RKO (cell line): Measurements from ENCODE around the gene ZDHHC4.
"Not testable (repeated sequence)": the region's sequence is repeated elsewhere in the genome, so short reads cannot be mapped to it uniquely, and the experiment has no call there.

ENCODE experiments used
- DNase-seq: peaks from one replicate; pipeline ENCODE4 v3.0.0-alpha.2; 2016; ENCODE audit warnings: low spot score

The ZDHHC4 gene

DNA sequence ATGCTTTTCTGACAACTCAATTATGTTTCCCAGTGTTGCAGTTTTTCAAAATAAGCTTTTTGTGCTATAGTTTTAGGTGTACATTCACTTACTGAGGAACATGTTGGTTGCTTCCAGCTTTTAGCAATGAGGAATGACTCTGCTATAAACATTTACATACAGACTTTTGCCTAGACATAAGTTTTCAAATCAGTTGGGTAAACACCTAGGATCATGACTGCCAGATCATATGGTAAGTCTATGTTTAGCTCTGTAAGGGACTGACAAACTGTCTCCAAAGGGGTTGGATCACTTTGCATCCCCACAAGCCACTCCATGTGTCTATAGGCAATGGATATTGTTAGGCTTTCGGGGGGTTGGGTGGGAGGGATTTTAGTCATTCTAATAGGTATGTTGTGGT, 15.1 kb upstream of the ZDHHC4 start:
- DNase-seq, result no peak

DNA sequence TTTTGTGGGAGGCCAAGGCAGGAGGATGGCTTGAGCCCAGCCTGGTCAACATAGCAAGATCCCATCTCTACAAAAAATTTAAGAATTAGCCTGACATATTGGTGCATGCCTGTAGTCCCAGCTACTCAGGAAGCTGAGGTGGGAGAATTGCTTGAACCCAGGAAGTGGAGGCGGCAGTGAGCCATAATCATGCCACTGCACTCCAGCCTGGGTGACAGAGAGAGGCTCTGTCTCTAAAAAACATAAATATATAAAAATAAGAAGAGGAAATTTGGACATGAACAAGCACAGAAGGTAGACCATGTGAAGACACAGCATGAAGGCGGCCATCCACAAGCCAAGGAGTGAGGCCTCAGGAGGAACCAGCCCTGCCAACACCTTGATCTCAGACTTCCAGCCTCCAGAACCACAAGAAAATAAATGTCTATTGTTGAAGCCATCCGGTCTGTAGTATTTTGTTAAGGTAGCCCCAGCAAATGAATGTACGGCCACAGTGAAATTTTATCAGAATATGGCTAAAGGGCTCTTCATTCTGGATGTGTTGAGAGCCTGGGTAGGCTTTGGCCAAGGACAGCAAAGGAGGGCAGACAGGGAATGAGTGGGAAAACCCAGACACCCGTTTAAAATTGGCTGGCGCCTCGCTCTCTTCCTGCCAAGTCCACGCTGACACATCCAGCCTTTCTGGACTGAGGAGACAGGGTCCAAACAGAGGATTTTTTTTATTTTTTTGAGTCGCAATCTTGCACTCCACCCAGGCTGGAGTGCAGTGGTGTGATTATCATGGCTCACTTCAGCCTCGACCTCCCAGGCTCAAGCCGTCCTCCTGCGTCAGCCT, 13.1 kb upstream of the ZDHHC4 start:
- no peak for DNase-seq

DNA sequence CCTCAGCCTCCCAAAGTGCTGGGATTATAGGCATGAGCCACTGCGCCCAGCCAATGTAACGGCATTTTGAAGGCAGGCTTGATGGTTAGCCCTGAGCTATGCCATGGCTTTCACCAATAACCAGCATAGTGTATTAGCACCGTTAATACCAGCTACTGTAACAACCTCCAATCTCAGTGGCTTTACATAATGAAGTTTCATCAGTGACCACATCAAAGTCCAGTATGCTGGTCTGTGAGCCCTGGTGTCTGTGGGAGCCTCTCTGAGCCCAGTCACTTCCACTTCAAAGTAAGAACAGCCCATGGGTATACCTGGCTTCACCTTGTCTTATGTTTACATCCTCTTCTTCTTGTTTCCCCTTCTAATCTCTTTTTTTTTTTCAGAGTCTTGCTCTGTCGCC, 11.6 kb upstream of the ZDHHC4 start:
- no peak for DNase-seq

DNA sequence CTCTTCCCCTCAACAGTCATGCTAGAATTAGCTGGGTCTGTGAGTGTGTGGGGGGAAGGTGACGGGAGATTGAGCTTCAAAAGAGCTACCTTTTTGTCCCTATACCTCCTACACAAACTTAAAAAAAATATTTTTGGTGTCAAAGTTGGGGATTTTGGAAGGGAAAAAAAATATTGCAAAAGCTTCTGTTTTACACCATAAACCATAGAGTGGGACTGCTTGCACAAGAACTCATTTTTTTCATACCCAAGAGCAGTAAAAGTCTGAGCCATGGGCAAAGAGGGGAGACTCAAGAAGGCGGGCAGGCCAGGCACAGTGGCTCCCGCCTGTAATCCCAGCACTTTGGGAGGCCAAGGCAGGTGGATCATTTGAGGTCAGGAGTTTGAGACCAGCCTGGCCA, 9.4 kb upstream of the ZDHHC4 start:
- DNase-seq, result no peak

DNA sequence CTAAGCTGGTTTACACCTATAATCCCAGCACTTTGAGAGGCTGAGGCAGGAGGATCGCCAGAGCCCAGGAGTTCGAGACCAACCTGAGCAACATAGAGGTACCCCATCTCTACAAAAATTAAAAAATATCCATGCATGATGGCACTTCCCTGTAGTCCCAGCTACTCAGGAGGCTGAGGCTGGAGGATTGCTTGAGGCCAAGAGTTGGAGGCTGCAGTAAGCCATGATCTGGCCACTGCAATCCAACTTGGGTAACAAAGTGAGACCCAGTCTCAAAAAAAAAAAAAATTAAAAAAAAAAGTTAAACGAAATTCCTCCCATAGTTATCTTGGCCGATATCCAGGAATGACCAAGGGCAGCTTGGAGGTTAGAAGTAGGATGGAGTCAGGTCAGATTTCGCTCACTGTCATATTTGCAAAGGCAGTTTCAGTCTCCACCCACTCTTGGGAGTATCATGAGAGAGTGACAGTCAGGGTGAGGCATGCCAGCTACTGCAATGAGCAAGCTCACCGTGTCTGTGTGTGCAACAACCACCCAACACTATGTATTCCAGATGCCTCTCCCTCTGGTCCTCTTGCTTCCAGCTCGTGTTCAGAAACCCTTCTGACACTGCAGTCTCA, 6.0 kb upstream of the ZDHHC4 start:
- DNase-seq, result peak; percentile 42

DNA sequence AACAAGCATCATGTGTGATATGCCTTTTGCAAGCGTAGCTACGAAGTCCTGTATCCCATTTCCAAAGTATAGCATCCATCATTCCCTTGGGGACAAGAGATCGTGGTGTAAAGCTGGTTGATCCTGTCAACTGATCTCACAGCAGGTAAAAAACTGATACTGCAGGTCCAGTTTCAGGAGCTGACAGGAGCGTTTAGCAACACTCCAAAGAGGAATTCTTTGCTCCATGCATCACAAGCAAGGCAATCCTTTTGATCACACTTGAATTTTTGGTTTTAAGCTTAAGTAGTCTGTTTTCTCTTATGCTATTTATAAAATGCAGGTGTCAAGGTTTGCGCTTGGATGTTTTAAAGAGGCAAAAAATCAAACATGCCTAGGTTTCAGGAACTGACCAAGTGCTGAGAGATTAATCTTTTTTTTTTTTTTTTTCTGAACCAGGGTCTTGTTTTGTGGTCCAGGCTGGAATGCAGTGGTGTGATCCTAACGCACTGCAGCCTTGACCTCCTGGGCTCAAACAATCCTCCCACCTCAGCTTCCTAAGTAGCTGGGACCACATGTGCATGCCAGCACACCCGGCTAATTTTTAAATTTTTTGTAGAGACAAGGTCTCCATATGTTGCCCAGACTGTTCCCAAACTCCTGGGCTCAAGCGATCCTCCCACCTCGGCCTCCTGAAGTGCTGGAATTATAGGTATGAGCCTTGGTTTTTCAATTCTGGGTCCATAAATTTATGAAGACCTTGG, 1.8 kb upstream of the ZDHHC4 start:
- DNase-seq, result no peak

DNA sequence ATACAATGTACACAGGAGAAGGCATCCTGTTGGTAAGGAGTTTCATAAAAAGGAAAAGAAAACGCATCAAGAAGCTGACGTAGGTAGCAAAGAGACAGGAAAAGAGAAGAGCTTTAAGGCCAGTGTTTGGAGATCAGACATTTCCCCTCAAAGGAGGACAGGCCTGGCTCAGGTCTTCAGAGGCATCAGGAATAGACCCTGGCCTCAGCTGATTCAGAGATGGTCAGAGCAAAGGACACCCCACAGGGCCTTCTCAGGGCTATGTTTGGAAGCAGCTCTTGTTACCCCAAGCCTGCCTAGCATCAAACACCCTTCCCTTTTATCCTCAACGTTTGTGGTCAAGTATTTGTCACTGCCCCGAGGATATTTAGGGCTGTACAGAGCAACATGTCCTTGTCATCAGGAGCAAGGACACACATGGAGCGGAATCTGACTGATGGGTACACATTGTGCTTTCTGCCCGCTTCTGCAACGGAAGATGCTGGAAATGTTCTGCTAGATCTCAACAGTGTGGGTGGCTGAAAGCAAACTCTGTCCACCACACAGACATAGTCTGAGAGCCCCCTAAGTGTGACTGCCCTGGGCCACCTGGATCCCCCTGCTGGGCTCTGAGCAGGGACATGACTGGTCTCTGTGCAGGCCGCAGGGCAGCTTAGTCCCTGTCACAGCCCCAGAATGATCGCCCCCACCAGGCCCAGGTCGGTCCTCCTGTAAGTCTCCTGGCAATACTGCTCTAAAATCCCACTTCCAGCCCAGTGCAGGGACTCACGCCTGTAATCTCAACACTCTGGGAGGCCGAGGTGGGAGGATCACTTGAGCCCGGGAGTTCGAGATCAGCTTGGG, 1.0 kb upstream of the ZDHHC4 start:
- peak; percentile 54 for DNase-seq

DNA sequence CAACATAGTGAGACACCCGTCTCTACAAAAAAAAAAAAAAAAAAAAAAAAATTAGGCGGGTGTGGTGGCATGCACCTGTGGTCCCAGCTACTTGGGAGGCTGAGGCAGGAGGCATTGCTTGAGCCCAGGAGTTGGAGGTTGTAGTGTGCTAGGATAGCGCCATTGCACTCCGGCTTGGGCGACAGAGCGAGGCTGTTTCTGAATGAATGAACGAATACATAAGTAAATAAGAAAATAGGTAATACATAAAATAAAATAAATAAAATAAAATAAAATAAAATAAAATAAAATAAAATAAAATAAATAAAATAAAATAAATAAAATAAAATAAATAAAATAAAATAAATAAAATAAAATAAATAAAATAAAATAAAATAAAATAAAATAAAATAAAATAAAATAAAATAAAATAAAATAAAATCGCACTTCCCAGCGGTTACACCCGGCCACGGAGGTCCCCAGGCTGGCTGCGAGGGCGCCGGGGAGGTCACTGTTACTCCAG, 336 bp upstream of the ZDHHC4 start:
- not testable (repeated sequence) for DNase-seq

DNA sequence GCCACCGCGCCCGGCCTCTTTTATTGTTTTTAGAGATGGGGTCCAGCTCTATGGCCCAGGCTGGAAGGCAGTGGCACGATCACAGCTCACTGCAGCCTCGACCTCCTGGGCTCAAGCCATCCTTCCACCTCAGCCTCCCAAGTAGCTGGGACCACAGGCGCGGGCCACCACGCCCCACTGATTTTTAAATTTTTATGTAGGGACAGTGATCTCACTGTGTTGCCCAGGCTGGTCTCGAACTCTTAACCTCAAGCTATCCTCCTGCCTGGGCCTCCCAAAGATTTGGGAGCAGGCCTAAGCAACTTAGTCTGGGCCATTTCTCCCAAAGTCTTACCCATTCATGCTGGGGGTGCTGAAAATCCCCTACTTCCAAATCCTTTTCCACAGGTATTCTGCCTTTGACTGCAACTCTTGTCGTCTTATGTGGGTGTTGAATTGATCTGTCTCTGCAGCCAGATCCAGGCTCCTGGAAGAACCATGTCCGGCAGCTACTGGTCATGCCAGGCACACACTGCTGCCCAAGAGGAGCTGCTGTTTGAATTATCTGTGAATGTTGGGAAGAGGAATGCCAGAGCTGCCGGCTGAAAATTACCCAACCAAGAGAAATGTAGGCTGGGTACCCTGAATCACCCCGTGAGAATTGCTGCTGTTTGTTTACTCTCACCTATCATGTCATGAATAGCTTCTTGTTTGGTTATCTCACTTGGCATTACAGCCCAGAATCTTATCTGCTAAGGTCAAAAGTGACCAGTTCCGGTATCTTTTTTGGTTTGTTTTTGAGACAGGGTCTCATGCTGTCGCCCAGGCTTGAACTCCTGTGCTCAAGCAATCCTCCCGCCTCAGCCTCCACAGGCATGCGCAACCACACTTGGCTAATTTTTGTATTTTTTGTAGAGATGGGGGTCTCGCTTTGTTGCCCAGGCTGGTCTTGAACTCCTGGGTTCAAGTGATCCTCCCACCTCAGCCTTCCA, 1.1 kb downstream of the ZDHHC4 start:
- no peak for DNase-seq

DNA sequence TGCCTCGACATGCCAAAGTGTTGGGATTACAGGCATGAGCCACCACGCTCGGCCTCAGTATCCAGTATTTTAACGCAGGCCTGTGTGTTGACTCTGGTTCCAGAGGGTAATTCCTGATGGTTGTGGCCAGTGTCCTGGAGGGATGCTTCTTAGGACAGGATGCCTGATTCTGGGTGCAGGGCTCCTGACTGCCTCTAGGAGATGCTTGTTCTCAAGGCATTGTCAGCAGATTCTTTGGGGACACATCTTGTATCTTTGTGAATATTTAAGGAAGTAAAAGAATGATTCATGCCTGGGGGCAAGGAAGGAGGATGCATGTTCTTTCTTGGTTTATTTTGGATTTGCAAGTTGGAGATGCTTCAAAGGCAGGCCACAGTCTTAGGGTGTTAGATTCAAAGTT, 2.2 kb downstream of the ZDHHC4 start:
- DNase-seq, result peak; percentile 67

DNA sequence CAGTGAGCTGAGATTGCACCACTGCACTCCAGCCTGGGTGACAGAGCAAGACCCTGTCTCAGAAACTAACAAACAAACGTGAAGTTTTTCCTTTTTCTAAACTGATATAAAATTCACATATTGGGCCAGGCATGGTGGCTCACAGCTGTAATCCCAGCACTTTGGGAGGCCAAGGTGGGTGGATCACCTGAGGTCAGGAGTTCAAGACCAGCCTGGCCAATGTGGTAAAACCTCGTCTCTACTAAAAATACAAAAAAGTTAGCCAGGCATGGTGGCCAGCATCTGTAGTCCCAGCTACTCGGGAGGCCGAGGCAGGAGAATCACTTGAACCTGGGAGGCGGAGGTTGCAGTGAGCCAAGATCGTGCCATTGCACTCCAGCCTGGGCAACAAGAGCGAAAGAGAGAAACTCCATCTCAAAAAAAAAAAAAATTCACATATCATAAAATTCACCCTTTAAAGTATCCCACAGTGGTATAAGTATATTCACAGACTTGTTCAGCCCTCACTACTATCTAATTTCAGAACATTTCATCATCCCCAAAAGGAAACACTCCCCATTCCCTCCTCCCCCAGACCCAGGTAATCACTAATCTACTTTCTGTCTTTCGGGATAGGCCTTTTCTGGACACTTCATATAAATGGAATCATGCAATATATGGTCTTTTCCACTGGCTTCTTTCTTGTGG, 8.6 kb downstream of the ZDHHC4 start:
- not testable (repeated sequence) for DNase-seq

DNA sequence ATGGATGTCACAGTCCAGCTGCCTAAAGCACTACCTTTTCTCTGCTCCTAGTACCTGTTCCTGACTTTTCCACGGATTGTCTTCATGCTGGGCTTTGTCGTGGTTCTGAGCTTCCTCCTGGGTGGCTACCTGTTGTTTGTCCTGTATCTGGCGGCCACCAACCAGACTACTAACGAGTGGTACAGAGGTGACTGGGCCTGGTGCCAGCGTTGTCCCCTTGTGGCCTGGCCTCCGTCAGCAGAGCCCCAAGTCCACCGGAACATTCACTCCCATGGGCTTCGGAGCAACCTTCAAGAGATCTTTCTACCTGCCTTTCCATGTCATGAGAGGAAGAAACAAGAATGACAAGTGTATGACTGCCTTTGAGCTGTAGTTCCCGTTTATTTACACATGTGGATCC, 11.3 kb downstream of the ZDHHC4 start:
- no peak for DNase-seq

DNA sequence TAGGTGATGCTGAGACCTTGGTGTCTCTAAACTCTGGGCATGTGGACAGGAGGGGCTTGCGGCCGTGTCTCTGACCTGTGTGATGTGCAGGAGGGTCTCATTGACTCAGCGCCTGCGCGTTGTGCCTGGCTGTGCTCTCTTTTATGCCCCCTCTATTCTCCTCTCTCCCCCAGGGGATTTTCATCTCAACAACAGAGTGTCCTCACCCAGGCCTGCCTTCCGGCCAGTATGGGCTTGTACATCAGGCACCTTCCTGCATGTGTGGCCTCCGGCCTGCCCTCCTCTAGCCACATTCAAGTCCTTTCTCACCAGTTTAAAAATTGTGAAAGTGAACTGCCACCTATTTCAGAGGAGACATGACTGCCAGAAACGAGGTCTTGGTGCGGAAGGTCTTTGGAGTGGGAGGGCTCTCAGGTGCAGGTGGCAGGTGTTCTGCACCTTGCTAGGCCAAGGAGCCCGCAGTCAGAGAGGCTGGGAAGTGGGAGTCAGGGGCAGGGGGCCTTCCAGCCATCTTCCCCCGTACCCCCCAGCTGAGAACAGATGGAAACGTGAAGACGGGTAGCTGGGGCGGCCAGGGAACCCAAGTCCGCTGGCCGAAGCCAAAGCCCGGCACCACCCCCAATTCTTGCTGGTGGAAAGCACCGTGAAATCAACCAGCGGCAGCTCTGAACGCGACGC, 12.0 kb downstream of the ZDHHC4 start:
- no peak for DNase-seq

DNA sequence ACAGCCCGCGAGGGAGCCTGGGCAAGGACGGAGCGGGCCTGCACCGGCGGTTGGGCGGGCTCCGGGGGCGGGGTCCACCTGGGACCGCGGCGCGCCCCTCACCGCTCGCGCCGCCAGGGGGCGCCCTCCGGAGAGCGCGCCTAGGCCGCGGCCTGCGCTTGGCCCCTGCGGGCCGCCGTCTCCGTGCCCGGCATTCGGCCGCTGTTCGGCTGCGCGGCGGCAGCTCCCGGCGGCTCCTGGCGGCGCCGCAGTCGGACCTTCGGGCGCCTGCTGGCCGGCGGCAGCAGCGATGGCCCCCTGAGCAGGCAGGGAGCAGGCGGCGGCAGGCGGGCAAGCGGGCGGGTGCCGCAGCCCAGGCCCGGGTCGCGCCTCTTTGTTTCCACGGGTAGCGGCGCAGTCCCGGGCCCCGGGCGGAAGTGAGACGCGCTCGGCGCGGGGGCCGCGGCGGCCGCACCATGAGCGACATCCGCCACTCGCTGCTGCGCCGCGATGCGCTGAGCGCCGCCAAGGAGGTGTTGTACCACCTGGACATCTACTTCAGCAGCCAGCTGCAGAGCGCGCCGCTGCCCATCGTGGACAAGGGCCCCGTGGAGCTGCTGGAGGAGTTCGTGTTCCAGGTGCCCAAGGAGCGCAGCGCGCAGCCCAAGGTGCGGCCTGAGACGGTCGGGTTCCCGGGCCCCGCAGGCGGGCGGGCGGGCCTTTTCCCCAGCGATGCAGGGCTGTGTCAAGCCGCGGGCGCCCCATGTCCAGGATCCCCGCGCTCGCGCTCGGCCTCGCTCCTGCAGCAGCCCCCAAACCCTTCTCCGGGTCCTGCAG, 12.8 kb downstream of the ZDHHC4 start, which contains the start of gene INTS15:
INTS15 (plus strand) TSS at position 193 of the 816 bp plus-strand sequence; CDS start at position 456, 263 bp downstream.
- peak; percentile 85 for DNase-seq

DNA sequence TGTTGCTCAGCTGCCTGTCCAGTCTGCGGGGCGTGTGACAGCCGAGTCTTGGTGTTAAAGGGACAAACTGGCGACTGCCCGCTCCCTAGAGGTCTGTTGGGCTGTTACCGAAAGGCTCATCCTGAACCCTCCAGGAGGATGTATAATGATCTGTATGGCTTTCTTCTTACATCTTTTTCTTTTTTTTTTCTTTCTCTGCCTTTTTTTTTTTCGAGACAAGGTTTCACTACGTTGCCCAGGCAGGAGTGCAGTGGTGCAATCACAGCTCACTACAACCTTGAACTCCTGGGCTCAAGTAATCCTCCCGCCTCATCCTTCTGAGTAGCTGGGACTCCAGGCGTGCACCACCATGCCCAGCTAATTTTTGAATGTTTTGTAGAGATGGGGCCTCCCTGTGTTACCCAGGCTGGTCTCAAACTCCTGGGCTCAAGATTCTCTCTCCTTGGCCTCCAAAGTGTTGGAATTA, 13.4 kb downstream of the ZDHHC4 start:
- peak; percentile 63 for DNase-seq

DNA sequence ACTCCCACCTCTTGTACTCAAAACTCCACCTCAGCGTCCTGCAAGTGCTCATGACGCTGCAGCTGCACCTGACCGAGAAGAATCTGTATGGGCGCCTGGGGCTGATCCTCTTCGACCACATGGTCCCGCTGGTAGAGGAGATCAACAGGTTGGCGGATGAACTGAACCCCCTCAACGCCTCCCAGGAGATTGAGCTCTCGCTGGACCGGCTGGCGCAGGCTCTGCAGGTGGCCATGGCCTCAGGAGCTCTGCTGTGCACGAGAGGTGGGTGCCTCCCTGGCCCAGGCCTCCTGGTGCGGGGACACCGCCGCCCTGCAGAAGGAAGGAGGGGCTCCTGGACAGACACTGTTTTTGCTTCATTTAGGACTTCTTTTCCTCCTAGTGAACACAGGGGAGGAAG, 22.8 kb downstream of the ZDHHC4 start:
- DNase-seq, result no peak

DNA sequence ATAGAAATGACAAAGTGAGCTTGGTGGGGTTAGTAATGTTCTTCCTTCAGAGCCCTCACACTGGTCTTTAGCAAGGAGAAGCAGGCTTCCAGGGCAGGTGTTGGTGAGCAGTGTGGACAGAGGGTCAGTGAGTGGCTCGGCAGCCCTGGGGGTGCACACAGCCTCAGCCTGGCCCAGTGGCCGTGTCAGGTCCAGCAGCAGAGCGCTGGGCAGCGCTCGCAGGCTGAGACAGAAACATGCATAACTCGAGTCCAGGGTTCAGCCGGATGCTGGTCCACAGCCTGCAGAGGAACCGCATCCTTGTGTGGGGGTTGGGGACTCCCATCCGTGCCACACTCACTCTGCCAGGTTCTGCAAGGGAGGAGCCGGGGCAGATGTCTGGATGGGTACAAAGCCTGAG, 27.2 kb downstream of the ZDHHC4 start:
- DNase-seq, result no peak

DNA sequence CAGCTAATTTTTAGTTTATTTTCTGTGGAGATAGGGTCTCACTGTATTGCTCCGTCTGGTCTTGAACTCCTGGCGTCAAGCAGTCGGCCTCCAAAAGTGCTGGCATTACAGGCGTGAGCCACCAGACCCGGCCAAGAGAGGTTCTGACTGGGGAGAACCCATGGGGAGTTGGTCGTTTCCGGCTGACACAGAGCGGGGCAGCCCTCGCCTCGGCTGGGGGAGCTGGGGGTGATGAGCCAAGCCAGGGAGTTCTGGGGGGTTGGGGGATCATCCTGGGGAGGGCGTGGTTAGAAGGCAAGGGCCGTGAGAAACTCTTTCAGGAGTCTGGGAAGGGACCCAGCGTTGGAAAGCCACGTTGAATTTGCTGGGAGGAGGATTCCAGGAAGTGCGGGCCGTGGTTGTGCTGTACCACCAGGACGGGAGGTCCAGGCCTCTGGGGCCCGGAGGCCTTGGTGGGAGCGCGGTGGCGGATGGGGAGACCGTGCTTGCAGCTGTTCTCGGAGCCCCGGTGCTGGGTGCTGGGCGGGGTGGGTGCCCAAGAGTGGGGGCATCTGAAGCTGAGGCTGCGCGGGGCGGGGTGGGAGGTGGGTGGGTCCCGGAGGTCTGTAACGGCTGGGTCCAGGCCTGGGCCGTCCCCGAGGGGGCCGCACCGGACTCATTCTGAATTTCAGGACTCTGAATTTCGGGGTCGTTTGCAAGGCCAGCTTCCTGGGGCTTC, 29.8 kb downstream of the ZDHHC4 start:
- DNase-seq, result no peak
